Sigmoid colon (tissue), 4 donors: ENCODE measurements around the gene PLB1.

Experiments used
- CTCF ChIP-seq, 4 experiments: fragments of 450-650 bp in 3 of 4; fragments of 200-600 bp in 1 of 4; IDR thresholded peaks; one replicate each; pipeline ENCODE4 v1.5.1; 2016 to 2019; ENCODE audit warnings: antibody characterized with exemption in 4 of 4, mild to moderate bottlenecking in 3 of 4, moderate library complexity in 2 of 4
- EP300 ChIP-seq, 4 donors: sonication (generic); formaldehyde crosslinking; IDR thresholded peaks; one replicate each; pipeline ENCODE4 v1.6.1; 2017; ENCODE audit warnings: antibody characterized with exemption in 4 of 4
- POLR2A ChIP-seq, 2 donors: fragments of 450-650 bp; IDR thresholded peaks; one replicate each; pipeline ENCODE4 v1.6.1; 2016; ENCODE audit warnings: antibody characterized with exemption in 2 of 2, mild to moderate bottlenecking in 2 of 2, moderate library complexity in 2 of 2
- POLR2AphosphoS5 ChIP-seq, 4 donors: sonication (generic); formaldehyde crosslinking; IDR thresholded peaks; one replicate each; pipeline ENCODE4 v1.6.1; 2017; ENCODE audit warnings: antibody characterized with exemption in 4 of 4

DNA sequence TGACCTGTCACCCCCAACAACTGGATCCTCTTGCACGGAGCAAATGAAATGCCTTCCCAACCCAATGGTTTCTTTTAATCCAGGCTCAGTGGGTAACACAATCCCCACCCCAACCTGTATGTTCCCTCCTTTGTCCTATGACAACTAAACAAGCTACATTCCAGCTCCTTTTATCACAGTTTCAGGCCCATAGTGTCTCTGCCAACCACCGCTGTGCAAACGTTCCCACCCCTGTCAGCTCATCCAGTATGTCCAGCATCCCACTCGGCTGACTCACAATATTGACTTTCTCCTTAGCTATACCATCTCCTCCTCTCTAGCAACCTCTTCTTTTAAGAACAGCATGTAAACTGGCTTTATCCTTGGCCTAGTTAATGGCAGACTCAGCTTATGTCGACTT, 137.9 kb downstream of the PLB1 start:
- TF ChIP-seq CTCF (IDR thresholded peaks at IDR 0.05), result no peak
- TF ChIP-seq POLR2A (IDR thresholded peaks at IDR 0.05), result no peak
- no peak for TF ChIP-seq EP300 (IDR thresholded peaks at IDR 0.05)
- TF ChIP-seq POLR2AphosphoS5 (IDR thresholded peaks at IDR 0.05), result peak in 1 of 4 donors; percentile 12
